ENCODE data around the gene KISS1. TPM values are rescaled to one million over a fixed set of nuclear protein-coding genes. Genes with fewer than 3 reads are reported as not detected.

KISS1 gene
- total and polyA plus RNA-seq, 2 of the 4 experiments (the other 2 are of a cell fraction) = 11.7 to 27.3 TPM

GRCh38 chr1:204162494-204163074, 33.7 kb downstream of the KISS1 start (continued):
- TF ChIP-seq USF2 (IDR thresholded peaks at IDR 0.05; ENCODE audit: low read depth, low read length) (no peak), NFE2L2 (IDR thresholded peaks at IDR 0.05; ENCODE audit: low read depth, low read length) (no peak)

Data from IMR-90 (cell line).